ENCODE data around the gene PRR7. TPM values are rescaled to one million over a fixed set of nuclear protein-coding genes. Genes with fewer than 3 reads are reported as not detected.

The PRR7 gene
- polyA plus RNA-seq, 3 donors: 1.8 to 17.4 (median 2.1) TPM

DNA sequence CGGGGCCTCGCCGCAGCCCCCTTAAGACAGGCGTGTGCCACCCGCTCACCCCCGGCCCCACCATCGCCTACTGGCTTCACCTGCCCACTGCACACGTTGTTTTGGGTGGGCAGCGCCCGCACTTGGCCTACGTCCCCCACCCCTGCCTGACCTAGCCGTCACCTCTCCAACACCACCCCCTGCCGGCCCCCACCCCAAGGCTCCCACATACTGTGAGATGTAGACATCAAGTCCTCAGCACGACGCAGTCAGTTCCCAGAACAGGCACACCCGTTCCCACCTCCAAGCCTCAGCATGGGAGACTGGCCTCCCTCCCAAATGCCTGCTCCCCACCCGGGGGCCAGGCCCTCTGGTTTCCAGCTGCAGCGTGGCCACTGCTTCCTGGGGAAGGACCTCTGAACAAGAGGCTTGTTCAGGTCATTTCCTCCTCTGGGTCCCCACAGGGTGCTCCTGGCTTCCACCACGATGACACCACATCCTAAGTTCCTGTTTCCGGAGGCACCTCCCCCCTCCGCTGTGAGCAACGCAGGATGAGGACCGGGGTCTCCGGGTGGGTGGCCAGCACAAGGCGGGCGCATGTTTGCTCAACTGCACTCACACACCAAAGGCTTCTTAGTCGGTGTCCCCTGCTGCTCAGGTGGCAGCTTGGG, 15.5 kb downstream of the PRR7 start:
- TF ChIP-seq, protein P1, sequence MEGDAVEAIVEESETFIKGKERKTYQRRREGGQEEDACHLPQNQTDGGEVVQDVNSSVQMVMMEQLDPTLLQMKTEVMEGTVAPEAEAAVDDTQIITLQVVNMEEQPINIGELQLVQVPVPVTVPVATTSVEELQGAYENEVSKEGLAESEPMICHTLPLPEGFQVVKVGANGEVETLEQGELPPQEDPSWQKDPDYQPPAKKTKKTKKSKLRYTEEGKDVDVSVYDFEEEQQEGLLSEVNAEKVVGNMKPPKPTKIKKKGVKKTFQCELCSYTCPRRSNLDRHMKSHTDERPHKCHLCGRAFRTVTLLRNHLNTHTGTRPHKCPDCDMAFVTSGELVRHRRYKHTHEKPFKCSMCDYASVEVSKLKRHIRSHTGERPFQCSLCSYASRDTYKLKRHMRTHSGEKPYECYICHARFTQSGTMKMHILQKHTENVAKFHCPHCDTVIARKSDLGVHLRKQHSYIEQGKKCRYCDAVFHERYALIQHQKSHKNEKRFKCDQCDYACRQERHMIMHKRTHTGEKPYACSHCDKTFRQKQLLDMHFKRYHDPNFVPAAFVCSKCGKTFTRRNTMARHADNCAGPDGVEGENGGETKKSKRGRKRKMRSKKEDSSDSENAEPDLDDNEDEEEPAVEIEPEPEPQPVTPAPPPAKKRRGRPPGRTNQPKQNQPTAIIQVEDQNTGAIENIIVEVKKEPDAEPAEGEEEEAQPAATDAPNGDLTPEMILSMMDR (IDR thresholded peaks at IDR 0.05): no peak
- peaks cover 2% of the 10 kb centered on the region for H4K20me1 ChIP-seq (ENCODE audit: insufficient read depth, low read length)
- H3K36me3 Mint-ChIP-seq: peaks cover 2 to 6% of the 10 kb centered on the region in 2 donors
- H3K4me2 ChIP-seq (replicated peaks; ENCODE audit: extremely low read depth, low read length, poor library complexity, severe bottlenecking): peak overlapping the region; percentile 59
- H3K4me1 ChIP-seq (ENCODE audit: control insufficient read depth in 1 of 2, insufficient read depth in 2 of 2, low read length in 2 of 2): peaks cover 27 to 29% of the 10 kb centered on the region in 2 donors
- H3K79me2 ChIP-seq (ENCODE audit: insufficient read depth, low read length): no peaks in the 10 kb centered on the region
- H3K27ac ChIP-seq (ENCODE audit: low read depth in 1 of 2, low read length in 2 of 2): no peak overlapping the region
- peak overlapping the region; percentile 76 to 94 (median 87) for H3K27ac Mint-ChIP-seq
- peak overlapping the region; percentile 22 for H2AFZ ChIP-seq (ENCODE audit: insufficient read depth, low read depth, low read length, poor library complexity, severe bottlenecking)
- peak; percentile 77 to 90 (median 87) for DNase-seq
- 29% methylated on average over 21 of the region's 27 CpGs for WGBS (ENCODE audit: insufficient coverage)
- no peaks in the 10 kb centered on the region for H3K36me3 ChIP-seq (replicated peaks in 1 of 2; ENCODE audit: control insufficient read depth in 1 of 2, insufficient read depth in 2 of 2, low read length in 2 of 2)
- peaks cover 0 to 6% (median 2%) of the 10 kb centered on the region in 7 donors for H3K9me3 Mint-ChIP-seq
- H3K4me1 Mint-ChIP-seq: peaks cover 31% of the 10 kb centered on the region
- H3K27me3 Mint-ChIP-seq (ENCODE audit: low read depth in 3 of 3): peaks cover 7 to 20% (median 12%) of the 10 kb centered on the region in 3 donors
- H3K27me3 ChIP-seq (ENCODE audit: control insufficient read depth in 2 of 2, insufficient read depth in 2 of 2, low read length in 2 of 2): no peaks in the 10 kb centered on the region
- peak overlapping the region; percentile 12 for H3K9ac ChIP-seq (ENCODE audit: insufficient read depth, low read length, poor library complexity, severe bottlenecking)
- H3K4me3 ChIP-seq (replicated peaks in 1 of 3; ENCODE audit: low read depth in 2 of 3, low read length in 3 of 3): peak overlapping the region in 1 of 3 experiments; percentile 45
- intact Hi-C loops (cut with micrococcal nuclease): no loop called here
- H3K9me3 ChIP-seq (replicated peaks in 1 of 2; ENCODE audit: control insufficient read depth in 1 of 2, insufficient read depth in 1 of 2, low read length in 2 of 2): no peaks in the 10 kb centered on the region
- H3K4me3 Mint-ChIP-seq: peak overlapping the region; percentile 65 to 86

- Histone ChIP-seq H4K20me1 (ENCODE audit: insufficient read depth, low read length) (no peaks in the 10 kb centered on the region), H3K9ac (ENCODE audit: insufficient read depth, low read length, poor library complexity, severe bottlenecking) (no peak overlapping the region), H3K4me1 (ENCODE audit: control insufficient read depth in 1 of 2, insufficient read depth in 2 of 2, low read length in 2 of 2) (peaks cover 23 to 26% of the 10 kb centered on the region in 2 donors), H3K9me3 (replicated peaks in 1 of 2; ENCODE audit: control insufficient read depth in 1 of 2, insufficient read depth in 1 of 2, low read length in 2 of 2) (no peaks in the 10 kb centered on the region), H3K79me2 (ENCODE audit: insufficient read depth, low read length) (no peaks in the 10 kb centered on the region), H3K4me2 (replicated peaks; ENCODE audit: extremely low read depth, low read length, poor library complexity, severe bottlenecking) (no peak overlapping the region), H3K4me3 (replicated peaks in 1 of 3; ENCODE audit: low read depth in 2 of 3, low read length in 3 of 3) (no peak overlapping the region), H3K27ac (ENCODE audit: low read depth in 1 of 2, low read length in 2 of 2) (no peak overlapping the region), H2AFZ (ENCODE audit: insufficient read depth, low read depth, low read length, poor library complexity, severe bottlenecking) (no peak overlapping the region), H3K27me3 (ENCODE audit: control insufficient read depth in 2 of 2, insufficient read depth in 2 of 2, low read length in 2 of 2) (peaks cover 0 to 6% of the 10 kb centered on the region in 2 donors), H3K36me3 (replicated peaks in 1 of 2; ENCODE audit: control insufficient read depth in 1 of 2, insufficient read depth in 2 of 2, low read length in 2 of 2) (no peaks in the 10 kb centered on the region)
- no peak overlapping the region for H3K4me3 Mint-ChIP-seq
- WGBS (ENCODE audit: insufficient coverage): 100% methylated on average over 5 of the region's 11 CpGs
- H3K36me3 Mint-ChIP-seq: peaks cover 2 to 6% of the 10 kb centered on the region in 2 donors
- peaks cover 28% of the 10 kb centered on the region for H3K4me1 Mint-ChIP-seq
- intact Hi-C loops (cut with micrococcal nuclease): no loop called here
- DNase-seq: no peak
- H3K27ac Mint-ChIP-seq: no peak overlapping the region
- H3K27me3 Mint-ChIP-seq (ENCODE audit: low read depth in 3 of 3): peaks cover 24 to 38% (median 25%) of the 10 kb centered on the region in 3 donors
- peaks cover 0 to 4% (median 2%) of the 10 kb centered on the region in 7 donors for H3K9me3 Mint-ChIP-seq
- TF ChIP-seq, protein P1 (IDR thresholded peaks at IDR 0.05): no peak
These were observed 18.4 kb downstream of the PRR7 start for GRCh38 chr5:177465044-177465443.
